Measurements from ENCODE around the gene RHAG. TPM values are rescaled to one million over a fixed set of nuclear protein-coding genes. Genes with fewer than 3 reads are reported as not detected.
A peak's percentile ranks its signal among the peaks of the same experiment; 100 is the strongest.
"Not testable (repeated sequence)": the region's sequence is repeated elsewhere in the genome, so short reads cannot be mapped to it uniquely, and the experiment has no call there.

Gene RHAG
- total and polyA plus RNA-seq, 2 donors: 0.24 to 1.0 TPM

GRCh38 chr6:49629485-49630088 is 7.1 kb downstream of the RHAG start:
- H3K4me1 ChIP-seq (ENCODE audit: insufficient read depth); H3K4me3 ChIP-seq (ENCODE audit: low read depth, low read length); H3K27ac ChIP-seq (ENCODE audit: low read depth); DNase-seq (ENCODE audit: extremely low spot score); H3K36me3 ChIP-seq (ENCODE audit: insufficient read depth): not testable (repeated sequence)
- 95% methylated on average over 36 of the region's 36 CpGs for WGBS

DNA sequence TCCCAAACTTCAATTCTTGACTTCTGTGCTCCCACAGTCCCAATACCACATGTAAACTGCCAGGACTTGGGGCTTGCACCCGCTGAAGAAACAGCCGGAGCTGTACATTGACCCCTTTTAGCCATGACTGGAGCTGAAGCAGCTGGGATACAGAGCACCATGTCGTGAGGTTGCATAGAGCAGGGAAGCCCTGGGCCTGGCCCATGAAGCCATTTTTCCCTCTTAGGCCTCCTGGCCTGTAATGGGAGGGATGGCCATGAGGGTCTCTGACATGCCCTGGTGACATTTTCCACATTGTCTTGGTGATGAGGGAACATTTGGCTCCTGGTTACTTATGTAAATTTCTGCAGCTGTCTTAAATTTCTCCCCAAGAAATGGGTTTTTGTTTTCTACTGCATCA is 9.8 kb downstream of the RHAG start:
- no peak for DNase-seq (ENCODE audit: extremely low spot score)
- Histone ChIP-seq H3K36me3 (ENCODE audit: insufficient read depth) (no peaks in the 10 kb centered on the region), H3K4me3 (ENCODE audit: low read depth, low read length) (no peak overlapping the region), H3K27ac (ENCODE audit: low read depth) (no peak overlapping the region), H3K4me1 (ENCODE audit: insufficient read depth) (no peaks in the 10 kb centered on the region)
- 90% methylated on average over 3 of the region's 3 CpGs for WGBS

GRCh38 chr6:49618257-49618656 is 18.4 kb downstream of the RHAG start:
- no peak overlapping the region for H3K27ac ChIP-seq (ENCODE audit: low read depth)
- no peak for DNase-seq (ENCODE audit: extremely low spot score)
- H3K4me3 ChIP-seq (ENCODE audit: low read depth, low read length): no peak overlapping the region
- no peaks in the 10 kb centered on the region for H3K36me3 ChIP-seq (ENCODE audit: insufficient read depth)
- H3K4me1 ChIP-seq (ENCODE audit: insufficient read depth): no peaks in the 10 kb centered on the region

- not testable (repeated sequence) for H3K36me3 ChIP-seq (ENCODE audit: insufficient read depth); H3K4me1 ChIP-seq (ENCODE audit: insufficient read depth); DNase-seq (ENCODE audit: extremely low spot score); H3K4me3 ChIP-seq (ENCODE audit: low read depth, low read length); H3K27ac ChIP-seq (ENCODE audit: low read depth)
- WGBS: 74% methylated on average over 5 of the region's 5 CpGs
These were observed 22.5 kb downstream of the RHAG start for GRCh38 chr6:49614144-49614543.

- no peaks in the 10 kb centered on the region for H3K36me3 ChIP-seq (ENCODE audit: insufficient read depth)
- no peak overlapping the region for H3K4me3 ChIP-seq (ENCODE audit: low read depth, low read length)
- no peak overlapping the region for H3K27ac ChIP-seq (ENCODE audit: low read depth)
- 42% methylated on average over 1 of the region's 1 CpG for WGBS
- H3K4me1 ChIP-seq (ENCODE audit: insufficient read depth): no peaks in the 10 kb centered on the region
- no peak for DNase-seq (ENCODE audit: extremely low spot score)
These were observed 27.4 kb downstream of the RHAG start for GRCh38 chr6:49609285-49609684.

DNA sequence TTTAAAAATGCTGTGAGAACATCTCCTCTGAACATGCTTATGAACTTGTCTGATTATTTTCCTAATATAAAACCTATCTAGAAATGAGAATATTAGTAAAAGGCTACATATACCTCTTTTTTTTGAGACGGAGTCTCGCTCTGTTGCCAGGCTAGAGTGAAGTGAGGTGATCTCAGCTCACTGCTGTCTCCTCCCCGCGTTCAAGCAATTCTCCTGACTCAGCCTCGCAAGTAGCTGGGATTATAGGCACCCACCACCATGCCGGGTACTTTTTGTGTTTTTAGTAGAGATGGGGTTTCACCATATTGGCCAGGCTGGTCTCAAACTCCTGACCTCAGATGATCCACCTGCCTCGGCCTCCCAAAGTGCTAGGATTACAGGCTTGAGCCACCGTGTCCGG is 28.4 kb downstream of the RHAG start:
- WGBS: 77% methylated on average over 9 of the region's 9 CpGs
- H3K4me1 ChIP-seq (ENCODE audit: insufficient read depth); H3K36me3 ChIP-seq (ENCODE audit: insufficient read depth); H3K27ac ChIP-seq (ENCODE audit: low read depth); H3K4me3 ChIP-seq (ENCODE audit: low read depth, low read length); DNase-seq (ENCODE audit: extremely low spot score): not testable (repeated sequence)

DNA sequence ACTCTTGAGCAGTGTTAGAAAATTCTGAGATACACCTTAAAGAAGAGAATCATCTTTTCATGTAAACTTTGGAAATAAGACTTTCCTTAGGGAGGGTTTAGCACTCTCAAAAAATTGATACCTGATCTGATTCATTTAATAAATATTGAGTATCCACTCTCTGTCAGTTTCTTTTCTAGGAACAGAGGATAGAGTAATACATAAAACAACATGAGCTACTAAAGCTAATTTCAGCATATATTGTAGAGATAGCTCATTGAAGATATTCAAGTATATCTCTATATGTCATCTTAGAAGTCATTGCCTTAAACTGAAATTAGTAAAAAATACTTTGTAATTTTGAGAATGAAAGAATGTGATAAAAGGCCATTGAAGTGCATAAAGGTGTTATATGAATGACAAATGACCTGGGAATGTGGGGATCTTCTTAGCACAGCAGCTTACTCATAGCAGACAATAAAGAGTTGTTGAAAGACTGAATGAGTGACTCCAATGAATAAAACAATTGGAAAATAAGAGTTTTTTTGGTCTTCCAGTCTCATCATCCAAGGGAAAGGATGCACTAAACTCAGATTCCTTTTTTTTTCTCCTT is 29.2 kb downstream of the RHAG start:
- Histone ChIP-seq H3K27ac (ENCODE audit: low read depth) (no peak overlapping the region), H3K4me3 (ENCODE audit: low read depth, low read length) (no peak overlapping the region), H3K36me3 (ENCODE audit: insufficient read depth) (no peaks in the 10 kb centered on the region), H3K4me1 (ENCODE audit: insufficient read depth) (no peaks in the 10 kb centered on the region)
- DNase-seq (ENCODE audit: extremely low spot score): no peak

GRCh38 chr6:49606721-49607390 is 29.8 kb downstream of the RHAG start:
- no peaks in the 10 kb centered on the region for H3K4me1 ChIP-seq (ENCODE audit: insufficient read depth)
- no peak overlapping the region for H3K4me3 ChIP-seq (ENCODE audit: low read depth, low read length)
- no peaks in the 10 kb centered on the region for H3K36me3 ChIP-seq (ENCODE audit: insufficient read depth)
- WGBS: 30% methylated on average over 4 of the region's 4 CpGs
- peak; percentile 71 for DNase-seq (ENCODE audit: extremely low spot score)
- H3K27ac ChIP-seq (ENCODE audit: low read depth): no peak overlapping the region

GRCh38 chr6:49604080-49604479 is 32.6 kb downstream of the RHAG start:
- 91% methylated on average over 3 of the region's 3 CpGs for WGBS
- H3K4me3 ChIP-seq (ENCODE audit: low read depth, low read length); H3K4me1 ChIP-seq (ENCODE audit: insufficient read depth); H3K27ac ChIP-seq (ENCODE audit: low read depth); H3K36me3 ChIP-seq (ENCODE audit: insufficient read depth); DNase-seq (ENCODE audit: extremely low spot score): not testable (repeated sequence)

DNA sequence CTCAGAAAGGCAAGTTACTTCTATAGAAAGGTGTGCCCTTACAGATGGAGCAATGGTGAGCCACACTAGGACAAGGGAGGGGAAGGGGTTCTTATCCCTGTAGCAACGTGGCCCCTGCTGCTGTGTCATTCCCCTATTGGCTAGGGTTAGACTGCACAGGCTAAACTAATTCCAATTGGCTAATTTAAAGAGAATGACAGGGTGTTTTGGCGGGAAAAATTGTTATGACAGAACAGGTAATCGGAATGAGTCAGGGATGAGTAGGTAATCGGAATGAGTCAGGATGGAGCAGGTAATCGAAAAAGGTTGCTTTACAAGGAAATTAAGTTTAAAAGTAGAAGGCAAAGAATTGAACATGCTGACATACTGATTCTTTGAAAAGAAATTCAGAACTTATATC is 49.4 kb downstream of the RHAG start:
- H3K4me1 ChIP-seq (ENCODE audit: insufficient read depth); H3K36me3 ChIP-seq (ENCODE audit: insufficient read depth); H3K27ac ChIP-seq (ENCODE audit: low read depth); H3K4me3 ChIP-seq (ENCODE audit: low read depth, low read length); DNase-seq (ENCODE audit: extremely low spot score): not testable (repeated sequence)
- WGBS: 87% methylated on average over 5 of the region's 5 CpGs

GRCh38 chr6:49582529-49582928 is 54.1 kb downstream of the RHAG start:
- 71% methylated on average over 1 of the region's 1 CpG for WGBS
- H3K4me1 ChIP-seq (ENCODE audit: insufficient read depth): no peaks in the 10 kb centered on the region
- H3K4me3 ChIP-seq (ENCODE audit: low read depth, low read length): no peak overlapping the region
- H3K36me3 ChIP-seq (ENCODE audit: insufficient read depth): no peaks in the 10 kb centered on the region
- H3K27ac ChIP-seq (ENCODE audit: low read depth): no peak overlapping the region
- no peak for DNase-seq (ENCODE audit: extremely low spot score)

DNA sequence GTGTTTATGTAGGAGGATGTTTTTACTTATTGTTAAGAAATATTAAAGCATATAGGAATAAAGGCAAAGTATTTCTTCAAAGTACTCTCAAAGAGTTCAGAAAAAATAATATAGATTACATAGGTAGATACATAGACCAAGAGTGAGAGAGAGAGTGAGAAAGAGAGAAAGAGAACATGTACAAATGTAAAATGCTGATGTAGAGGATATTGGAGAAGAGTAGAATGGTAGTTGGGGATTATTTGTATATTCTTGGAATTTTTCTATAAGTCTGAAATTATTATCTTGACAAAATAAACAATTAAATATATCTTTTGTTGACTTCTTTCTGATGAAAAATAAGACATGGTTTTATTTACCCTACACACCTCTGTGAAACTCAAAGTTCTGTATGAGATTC is 57.0 kb downstream of the RHAG start:
- Histone ChIP-seq H3K27ac (ENCODE audit: low read depth) (no peak overlapping the region), H3K4me1 (ENCODE audit: insufficient read depth) (no peaks in the 10 kb centered on the region), H3K36me3 (ENCODE audit: insufficient read depth) (no peaks in the 10 kb centered on the region), H3K4me3 (ENCODE audit: low read depth, low read length) (no peak overlapping the region)
- no peak for DNase-seq (ENCODE audit: extremely low spot score)

DNA sequence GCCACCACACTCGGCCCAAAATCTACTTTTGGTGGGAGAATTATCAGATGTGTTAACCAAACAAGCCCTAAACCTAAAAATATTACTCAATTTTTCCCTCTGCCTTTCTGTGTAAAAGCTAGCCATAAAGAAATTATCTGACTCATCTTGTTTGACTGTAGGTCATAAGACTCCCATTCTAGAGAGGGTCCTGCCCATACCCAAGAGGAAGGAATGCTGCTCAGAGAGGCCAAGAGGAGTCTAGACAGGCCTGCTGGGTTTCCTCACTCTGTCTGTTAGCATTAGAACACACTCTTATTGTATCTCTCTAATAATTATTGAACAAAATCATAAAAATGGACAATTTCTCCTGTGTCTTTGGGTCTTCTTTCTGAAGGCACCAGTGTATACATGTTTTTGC is 60.0 kb downstream of the RHAG start:
- Histone ChIP-seq H3K36me3 (ENCODE audit: insufficient read depth) (no peaks in the 10 kb centered on the region), H3K4me3 (ENCODE audit: low read depth, low read length) (no peak overlapping the region), H3K27ac (ENCODE audit: low read depth) (no peak overlapping the region), H3K4me1 (ENCODE audit: insufficient read depth) (no peaks in the 10 kb centered on the region)
- 79% methylated on average over 1 of the region's 1 CpG for WGBS
- no peak for DNase-seq (ENCODE audit: extremely low spot score)

DNA sequence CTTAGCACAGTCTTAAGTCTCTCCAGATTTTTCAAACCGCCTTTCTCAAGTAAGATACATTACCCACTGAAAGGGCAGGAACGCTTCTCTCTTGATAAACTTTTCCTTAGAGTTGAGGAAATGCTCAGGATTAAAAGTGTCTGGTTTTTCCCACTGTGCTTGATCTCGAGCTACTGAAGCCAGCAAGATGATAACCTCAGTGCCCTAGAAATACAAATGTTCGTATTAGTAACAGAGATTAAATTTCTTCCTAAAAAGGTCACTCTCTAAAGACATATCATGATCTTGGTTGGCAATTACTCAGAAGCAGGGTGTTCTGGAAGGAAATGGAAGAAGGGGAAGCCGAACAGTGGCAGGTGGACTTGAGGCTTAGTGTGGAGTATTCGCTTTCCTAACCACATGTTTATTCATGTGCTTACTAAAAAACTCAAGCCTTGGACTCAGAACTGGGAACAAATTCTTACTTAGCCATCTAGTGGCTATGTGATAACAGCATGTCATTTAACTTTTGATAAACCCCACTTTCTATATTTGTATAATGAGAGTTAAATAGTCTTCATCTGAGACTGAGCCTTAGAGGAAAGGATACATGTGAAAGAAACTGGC is 66.1 kb downstream of the RHAG start:
- Histone ChIP-seq H3K27ac (ENCODE audit: low read depth) (no peak overlapping the region), H3K4me1 (ENCODE audit: insufficient read depth) (no peaks in the 10 kb centered on the region), H3K4me3 (ENCODE audit: low read depth, low read length) (no peak overlapping the region), H3K36me3 (ENCODE audit: insufficient read depth) (no peaks in the 10 kb centered on the region)
- no peak for DNase-seq (ENCODE audit: extremely low spot score)
- 26% methylated on average over 6 of the region's 6 CpGs for WGBS

Data from urinary bladder (tissue), 4 donors.